Measurements from ENCODE around the gene KCNT2. TPM values are rescaled to one million over a fixed set of nuclear protein-coding genes. Genes with fewer than 3 reads are reported as not detected.

The KCNT2 gene
- total RNA-seq, 1 donor from 2014 or later, result 8.4 TPM

GRCh38 chr1:196450143-196451095, 157.8 kb downstream of the KCNT2 start:
- no peak overlapping the region for H3K4me3 ChIP-seq
- no peaks in the 10 kb centered on the region for H3K4me1 ChIP-seq
- intact Hi-C loops (cut with DNase I), result no loop called here
- no peak for DNase-seq (ENCODE audit: low spot score in 2 of 2)
- H3K27ac ChIP-seq, result no peak overlapping the region
- no peaks in the 10 kb centered on the region for H3K36me3 ChIP-seq
- no peaks in the 10 kb centered on the region for H3K27me3 ChIP-seq
- TF ChIP-seq, protein P1, sequence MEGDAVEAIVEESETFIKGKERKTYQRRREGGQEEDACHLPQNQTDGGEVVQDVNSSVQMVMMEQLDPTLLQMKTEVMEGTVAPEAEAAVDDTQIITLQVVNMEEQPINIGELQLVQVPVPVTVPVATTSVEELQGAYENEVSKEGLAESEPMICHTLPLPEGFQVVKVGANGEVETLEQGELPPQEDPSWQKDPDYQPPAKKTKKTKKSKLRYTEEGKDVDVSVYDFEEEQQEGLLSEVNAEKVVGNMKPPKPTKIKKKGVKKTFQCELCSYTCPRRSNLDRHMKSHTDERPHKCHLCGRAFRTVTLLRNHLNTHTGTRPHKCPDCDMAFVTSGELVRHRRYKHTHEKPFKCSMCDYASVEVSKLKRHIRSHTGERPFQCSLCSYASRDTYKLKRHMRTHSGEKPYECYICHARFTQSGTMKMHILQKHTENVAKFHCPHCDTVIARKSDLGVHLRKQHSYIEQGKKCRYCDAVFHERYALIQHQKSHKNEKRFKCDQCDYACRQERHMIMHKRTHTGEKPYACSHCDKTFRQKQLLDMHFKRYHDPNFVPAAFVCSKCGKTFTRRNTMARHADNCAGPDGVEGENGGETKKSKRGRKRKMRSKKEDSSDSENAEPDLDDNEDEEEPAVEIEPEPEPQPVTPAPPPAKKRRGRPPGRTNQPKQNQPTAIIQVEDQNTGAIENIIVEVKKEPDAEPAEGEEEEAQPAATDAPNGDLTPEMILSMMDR (IDR thresholded peaks at IDR 0.05), result no peak
- H3K9me3 ChIP-seq, result no peaks in the 10 kb centered on the region

DNA sequence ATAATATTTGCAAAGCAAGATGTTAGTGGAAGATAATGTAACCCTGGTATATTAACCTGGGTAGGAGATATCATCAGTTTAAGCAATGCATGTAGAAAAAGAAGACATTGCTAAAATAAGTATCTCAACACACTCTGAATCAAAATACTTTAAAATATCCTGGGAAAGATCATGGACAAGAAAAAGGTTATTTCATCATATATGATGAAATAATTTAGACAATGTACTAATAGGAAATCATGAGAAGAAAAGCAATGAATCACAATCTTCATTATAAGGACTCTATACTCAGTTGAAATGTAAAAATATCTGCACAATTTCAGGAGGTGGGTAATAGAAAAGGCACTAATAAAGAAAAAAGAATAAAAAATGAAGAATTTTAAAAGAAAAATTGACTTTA, 158.8 kb downstream of the KCNT2 start:
- Histone ChIP-seq H3K27ac (no peak overlapping the region), H3K36me3 (no peaks in the 10 kb centered on the region), H3K27me3 (no peaks in the 10 kb centered on the region), H3K9me3 (no peaks in the 10 kb centered on the region), H3K4me1 (no peaks in the 10 kb centered on the region), H3K4me3 (no peak overlapping the region)
- TF ChIP-seq, protein P1 (IDR thresholded peaks at IDR 0.05), result no peak
- intact Hi-C loops (cut with DNase I), result no loop called here
- no peak for DNase-seq (ENCODE audit: low spot score in 2 of 2)

- no peaks in the 10 kb centered on the region for H3K4me1 ChIP-seq
- H3K27me3 ChIP-seq, result no peaks in the 10 kb centered on the region
- H3K36me3 ChIP-seq, result no peaks in the 10 kb centered on the region
- no peaks in the 10 kb centered on the region for H3K9me3 ChIP-seq
- DNase-seq (ENCODE audit: low spot score in 2 of 2), result no peak
- intact Hi-C loops (cut with DNase I), result no loop called here
- no peak overlapping the region for H3K4me3 ChIP-seq
- TF ChIP-seq, protein P1 (IDR thresholded peaks at IDR 0.05), result no peak
- no peak overlapping the region for H3K27ac ChIP-seq
These were observed 162.5 kb downstream of the KCNT2 start for GRCh38 chr1:196445775-196446174.

GRCh38 chr1:196444634-196445033, 163.6 kb downstream of the KCNT2 start:
- Histone ChIP-seq H3K9me3 (no peaks in the 10 kb centered on the region), H3K36me3 (no peaks in the 10 kb centered on the region), H3K27ac (no peak overlapping the region), H3K27me3 (no peaks in the 10 kb centered on the region), H3K4me1 (no peaks in the 10 kb centered on the region), H3K4me3 (no peak overlapping the region)
- no peak for DNase-seq (ENCODE audit: low spot score in 2 of 2)
- TF ChIP-seq, protein P1 (IDR thresholded peaks at IDR 0.05), result no peak
- intact Hi-C loops (cut with DNase I), result no loop called here

- Histone ChIP-seq H3K9me3 (no peaks in the 10 kb centered on the region), H3K4me1 (no peaks in the 10 kb centered on the region), H3K36me3 (no peaks in the 10 kb centered on the region), H3K27me3 (no peaks in the 10 kb centered on the region), H3K27ac (no peak overlapping the region), H3K4me3 (no peak overlapping the region)
- intact Hi-C loops (cut with DNase I), result no loop called here
- TF ChIP-seq, protein P1 (IDR thresholded peaks at IDR 0.05), result no peak
- no peak for DNase-seq (ENCODE audit: low spot score in 2 of 2)
These were observed 165.9 kb downstream of the KCNT2 start for GRCh38 chr1:196442366-196442765.
